Measurements from ENCODE around the gene USP31. TPM values are rescaled to one million over a fixed set of nuclear protein-coding genes. Genes with fewer than 3 reads are reported as not detected.

Gene USP31
- total and polyA plus RNA-seq, 2 of the 8 experiments (the other 6 are each of a cell fraction or from before 2014, with no cell fraction given): 6.7 to 19.0 TPM

DNA sequence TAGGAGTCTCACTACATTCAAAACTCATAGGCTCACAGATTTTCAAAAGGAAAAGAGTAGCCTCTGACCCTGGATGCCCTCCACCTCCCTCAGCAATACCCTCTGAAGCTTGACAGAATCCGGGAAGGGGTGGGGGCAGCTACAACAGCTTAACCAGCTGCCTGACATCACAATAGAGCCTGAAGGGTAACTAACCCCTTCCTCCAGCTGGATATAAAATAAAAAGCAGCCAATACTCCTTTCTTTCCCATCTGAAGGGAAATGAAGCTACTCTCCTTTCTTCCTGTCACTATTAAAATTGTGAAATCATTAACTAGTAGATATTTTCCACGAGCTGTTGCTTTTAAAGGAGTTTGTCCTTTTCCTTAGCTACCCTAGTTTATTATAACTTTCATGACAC lies 24.0 kb downstream of the USP31 start (continued):
- TF ChIP-seq FOSL1 (IDR thresholded peaks at IDR 0.05; ENCODE audit: insufficient read depth, low read depth, low read length) (no peak), BCL11A (IDR thresholded peaks at IDR 0.05; ENCODE audit: low read depth in 2 of 2, low read length in 2 of 2) (no peak), CHD2 (IDR thresholded peaks at IDR 0.05; ENCODE audit: low read length) (no peak), KDM1A (IDR thresholded peaks at IDR 0.05; ENCODE audit: borderline replicate concordance, low read length) (no peak), SIRT6 (IDR thresholded peaks at IDR 0.05; ENCODE audit: low read length) (no peak), SRF (IDR thresholded peaks at IDR 0.05; ENCODE audit: low read depth, low read length) (no peak), RAD21 (IDR thresholded peaks at IDR 0.05 in 1 of 2, conservative IDR thresholded peaks at IDR 0.05 in 1 of 2; ENCODE audit: low read depth in 2 of 2, low read length in 2 of 2) (no peak), GTF2F1 (IDR thresholded peaks at IDR 0.05; ENCODE audit: borderline replicate concordance, low read depth, low read length) (no peak)
